Activated naive CD4-positive, alpha-beta T cell treated with anti-CD3 and anti-CD28 coated beads for 36 hours (primary cell): Measurements from ENCODE around the gene CLIC5. TPM values are rescaled to one million over a fixed set of nuclear protein-coding genes. Genes with fewer than 3 reads are reported as not detected.

Experiments
- CTCF ChIA-PET: fragments of 350-600 bp; sonication (Branson Sonifier 250); formaldehyde crosslinking; loops from one replicate; lab custom pipeline; 2021; ENCODE audit warnings: antibody characterized with exemption; lab: Charles Lee
- DNase-seq: peaks from one replicate; pipeline ENCODE4 v3.0.0-alpha.2; 2020
- H3K27ac Mint-ChIP-seq: one replicate; pipeline ENCODE4 v1.8.0; 2021; ENCODE audit warnings: mild to moderate bottlenecking, mixed read lengths
- H3K27me3 Mint-ChIP-seq: one replicate; pipeline ENCODE4 v1.8.0; 2021; ENCODE audit warnings: low read depth, mixed read lengths
- H3K36me3 Mint-ChIP-seq: one replicate; pipeline ENCODE4 v1.8.0; 2021; ENCODE audit warnings: low read depth, mixed read lengths
- H3K4me1 Mint-ChIP-seq: one replicate; pipeline ENCODE4 v1.8.0; 2021; ENCODE audit warnings: low read depth, mixed read lengths
- H3K4me3 Mint-ChIP-seq: one replicate; pipeline ENCODE4 v1.8.0; 2021; ENCODE audit warnings: mild to moderate bottlenecking, moderate library complexity, mixed read lengths
- H3K9me3 Mint-ChIP-seq: one replicate; pipeline ENCODE4 v1.8.0; 2021; ENCODE audit warnings: mixed read lengths
- intact Hi-C: fragments of 100-400 bp; cut with micrococcal nuclease; formaldehyde crosslinking; loops from one replicate; pipeline ENCODE4 v1.15.1; 2023
- total RNA-seq, 2 experiments: library from RNA; stranded (reverse); gene quantifications; one replicate each; pipeline ENCODE4 v1.2.3, GENCODE V29; 2021

Gene CLIC5
- total RNA-seq, 2 experiments from 2014 or later = 0.52 to 1.5 TPM

- Mint-ChIP-seq H3K9me3 (no peaks in the 10 kb centered on the region), H3K4me3 (no peak overlapping the region), H3K4me1 (peaks cover 7% of the 10 kb centered on the region), H3K27ac (no peak overlapping the region), H3K27me3 (peaks cover 2% of the 10 kb centered on the region), H3K36me3 (peaks cover 2% of the 10 kb centered on the region)
- CTCF ChIA-PET = interaction anchor here (0.5 kb wide), 1 partner anchor 1263 kb away, joined by 4 read pairs; no protein-coding TSS in a partner anchor
- intact Hi-C loops = no loop called here
- DNase-seq = no peak
Measured at GRCh38 chr6:45915780-45916468, 99.7 kb downstream of the CLIC5 start.

- Mint-ChIP-seq H3K4me3 (no peak overlapping the region), H3K4me1 (no peaks in the 10 kb centered on the region), H3K9me3 (no peaks in the 10 kb centered on the region), H3K27me3 (peaks cover 2% of the 10 kb centered on the region), H3K36me3 (peaks cover 2% of the 10 kb centered on the region), H3K27ac (no peak overlapping the region)
- intact Hi-C loops = no loop called here
- CTCF ChIA-PET = interaction anchor here (1.1 to 3.1 kb wide), 2 partner anchors 12 to 76 kb away, joined by 5 to 16 read pairs; no protein-coding TSS in a partner anchor
- no peak for DNase-seq
Measured at GRCh38 chr6:45911691-45912090, 104.0 kb downstream of the CLIC5 start.

GRCh38 chr6:45903959-45904358 is 111.7 kb downstream of the CLIC5 start:
- Mint-ChIP-seq H3K36me3 (no peaks in the 10 kb centered on the region), H3K27me3 (no peaks in the 10 kb centered on the region), H3K4me1 (no peaks in the 10 kb centered on the region), H3K27ac (no peak overlapping the region), H3K9me3 (no peaks in the 10 kb centered on the region), H3K4me3 (no peak overlapping the region)
- CTCF ChIA-PET = interaction anchor here (1.2 kb wide), 1 partner anchor 19 kb away, joined by 3 read pairs; no protein-coding TSS in a partner anchor
- intact Hi-C loops = no loop called here
- no peak for DNase-seq

- H3K27ac Mint-ChIP-seq = no peak overlapping the region
Measured at GRCh38 chr6:45902984-45903383, 112.7 kb downstream of the CLIC5 start.

GRCh38 chr6:45901767-45902650 is 113.7 kb downstream of the CLIC5 start:
- Mint-ChIP-seq H3K4me3 (no peak overlapping the region), H3K9me3 (no peaks in the 10 kb centered on the region), H3K27me3 (no peaks in the 10 kb centered on the region), H3K4me1 (no peaks in the 10 kb centered on the region), H3K27ac (no peak overlapping the region), H3K36me3 (no peaks in the 10 kb centered on the region)
- DNase-seq = no peak
- CTCF ChIA-PET = no interaction called here
- intact Hi-C loops = no loop called here

More at GRCh38 chr6:45902984-45903383, 112.7 kb downstream of the CLIC5 start:
- DNase-seq = no peak
- Mint-ChIP-seq H3K36me3 (no peaks in the 10 kb centered on the region), H3K9me3 (no peaks in the 10 kb centered on the region), H3K4me1 (no peaks in the 10 kb centered on the region), H3K4me3 (no peak overlapping the region), H3K27me3 (no peaks in the 10 kb centered on the region)
- intact Hi-C loops = no loop called here
- CTCF ChIA-PET = no interaction called here

GRCh38 chr6:45900808-45901752 is 114.6 kb downstream of the CLIC5 start:
- CTCF ChIA-PET = no interaction called here
- Mint-ChIP-seq H3K27ac (no peak overlapping the region), H3K27me3 (no peaks in the 10 kb centered on the region), H3K4me1 (no peaks in the 10 kb centered on the region), H3K36me3 (no peaks in the 10 kb centered on the region), H3K9me3 (no peaks in the 10 kb centered on the region), H3K4me3 (no peak overlapping the region)
- intact Hi-C loops = no loop called here
- no peak for DNase-seq

GRCh38 chr6:45899683-45899946 is 116.0 kb downstream of the CLIC5 start:
- intact Hi-C loops = no loop called here
- Mint-ChIP-seq H3K9me3 (no peaks in the 10 kb centered on the region), H3K27ac (no peak overlapping the region), H3K4me3 (no peak overlapping the region), H3K4me1 (no peaks in the 10 kb centered on the region), H3K27me3 (no peaks in the 10 kb centered on the region), H3K36me3 (no peaks in the 10 kb centered on the region)
- DNase-seq = no peak
- CTCF ChIA-PET = no interaction called here

GRCh38 chr6:45898941-45899682 is 116.5 kb downstream of the CLIC5 start:
- Mint-ChIP-seq H3K4me1 (no peaks in the 10 kb centered on the region), H3K27me3 (no peaks in the 10 kb centered on the region), H3K9me3 (no peaks in the 10 kb centered on the region), H3K4me3 (no peak overlapping the region), H3K27ac (no peak overlapping the region), H3K36me3 (no peaks in the 10 kb centered on the region)
- DNase-seq = no peak
- CTCF ChIA-PET = interaction anchor here (0.7 kb wide), 1 partner anchor 22 kb away, joined by 3 read pairs; no protein-coding TSS in a partner anchor
- intact Hi-C loops = no loop called here

- Mint-ChIP-seq H3K4me1 (no peaks in the 10 kb centered on the region), H3K27me3 (no peaks in the 10 kb centered on the region), H3K4me3 (no peak overlapping the region), H3K9me3 (no peaks in the 10 kb centered on the region), H3K27ac (no peak overlapping the region), H3K36me3 (no peaks in the 10 kb centered on the region)
- CTCF ChIA-PET = no interaction called here
- DNase-seq = no peak
- intact Hi-C loops = no loop called here
Measured at GRCh38 chr6:45896783-45897441, 118.7 kb downstream of the CLIC5 start.

GRCh38 chr6:45895569-45895968 is 120.1 kb downstream of the CLIC5 start:
- no peaks in the 10 kb centered on the region for H3K4me1 Mint-ChIP-seq
- H3K27me3 Mint-ChIP-seq = no peaks in the 10 kb centered on the region
- intact Hi-C loops = no loop called here
- CTCF ChIA-PET = interaction anchor here (0.9 kb wide), 1 partner anchor 11 kb away, joined by 3 read pairs; no protein-coding TSS in a partner anchor
- H3K4me3 Mint-ChIP-seq = no peak overlapping the region
- DNase-seq = no peak
- no peaks in the 10 kb centered on the region for H3K9me3 Mint-ChIP-seq
- H3K36me3 Mint-ChIP-seq = no peaks in the 10 kb centered on the region
- H3K27ac Mint-ChIP-seq = no peak overlapping the region

- no peak for DNase-seq
- no peak overlapping the region for H3K27ac Mint-ChIP-seq
- no peaks in the 10 kb centered on the region for H3K4me1 Mint-ChIP-seq
- H3K4me3 Mint-ChIP-seq = no peak overlapping the region
- H3K36me3 Mint-ChIP-seq = no peaks in the 10 kb centered on the region
- H3K27me3 Mint-ChIP-seq = peaks cover 5% of the 10 kb centered on the region
- CTCF ChIA-PET = interaction anchor here (1.3 kb wide), 1 partner anchor 12 kb away, joined by 3 read pairs; no protein-coding TSS in a partner anchor
- H3K9me3 Mint-ChIP-seq = no peaks in the 10 kb centered on the region
- intact Hi-C loops = no loop called here
Measured at GRCh38 chr6:45892696-45893245, 122.9 kb downstream of the CLIC5 start.
